HepG2 (cell line): ENCODE results near the gene ATOSB. TPM values are rescaled to one million over a fixed set of nuclear protein-coding genes. Genes with fewer than 3 reads are reported as not detected.

Source experiments
- BCL6 ChIP-seq: IDR thresholded peaks from 2 replicates; pipeline ENCODE4 v1.6.1; 2016; ENCODE audit warnings: missing genetic modification reagents, missing compliant biosample characterization
- FOXK2 ChIP-seq: fragments of 450-650 bp; IDR thresholded peaks from 2 replicates; pipeline ENCODE4 v1.6.1; 2016
- GLMP ChIP-seq: sonication (generic); formaldehyde crosslinking; IDR thresholded peaks from 2 replicates; pipeline ENCODE4 v1.9.0; 2021; ENCODE audit warnings: missing genetic modification reagents, mild to moderate bottlenecking, borderline replicate concordance
- IRF2 ChIP-seq: IDR thresholded peaks from 2 replicates; pipeline ENCODE4 v1.6.1; 2018; ENCODE audit warnings: missing genetic modification reagents, missing compliant biosample characterization
- MAZ ChIP-seq, 2 experiments: sonication (generic) in 1 of 2; formaldehyde crosslinking in 1 of 2; IDR thresholded peaks; 2 replicates each; pipeline versions ENCODE4 v1.5.0 to v1.6.1; 2012 to 2020; ENCODE audit warnings: low read depth in 2 of 2, mild to moderate bottlenecking in 2 of 2, borderline replicate concordance in 1 of 2, improper control_type of control experiment in 1 of 2, low read length in 1 of 2, missing genetic modification reagents in 1 of 2, moderate library complexity in 1 of 2
- MBNL3 ChIP-seq: fragments of 250-450 bp; sonication (Bioruptor Pico); conservative IDR thresholded peaks from 2 replicates; pipeline ENCODE4 v1.8.0; 2022; ENCODE audit warnings: mild to moderate bottlenecking, inconsistent platforms
- NAIF1 ChIP-seq: sonication (generic); formaldehyde crosslinking; IDR thresholded peaks from 2 replicates; pipeline ENCODE4 v1.5.0; 2020; ENCODE audit warnings: mild to moderate bottlenecking, missing genetic modification reagents, borderline replicate concordance
- NCOA5 ChIP-seq: sonication (generic); formaldehyde crosslinking; IDR thresholded peaks from 2 replicates; pipeline ENCODE4 v1.4.0; 2020; ENCODE audit warnings: missing genetic modification reagents
- RXRB ChIP-seq: IDR thresholded peaks from 2 replicates; pipeline ENCODE4 v1.6.1; 2016; ENCODE audit warnings: borderline replicate concordance, missing genetic modification reagents, missing compliant biosample characterization
- SALL1 ChIP-seq: sonication (generic); formaldehyde crosslinking; IDR thresholded peaks from 2 replicates; pipeline ENCODE4 v1.8.0; 2022; ENCODE audit warnings: mild to moderate bottlenecking, missing genetic modification reagents
- SALL2 ChIP-seq: sonication (generic); formaldehyde crosslinking; IDR thresholded peaks from 2 replicates; pipeline ENCODE4 v1.8.1; 2023; ENCODE audit warnings: mild to moderate bottlenecking, missing genetic modification reagents, inconsistent platforms
- TBL1XR1 ChIP-seq: fragments of 150-350 bp; IDR thresholded peaks from 2 replicates; pipeline ENCODE4 v1.6.1; 2014; ENCODE audit warnings: borderline replicate concordance, low read length; ENCODE audit not compliant: partially characterized antibody
- ZNF430 ChIP-seq: sonication (generic); formaldehyde crosslinking; IDR thresholded peaks from 2 replicates; pipeline ENCODE4 v1.9.0; 2021; ENCODE audit warnings: mild to moderate bottlenecking, missing genetic modification reagents
- ZNF709 ChIP-seq: sonication (generic); formaldehyde crosslinking; IDR thresholded peaks from 2 replicates; pipeline ENCODE4 v1.5.0; 2020; ENCODE audit warnings: mild to moderate bottlenecking, missing genetic modification reagents
- ZNF775 ChIP-seq: sonication (generic); formaldehyde crosslinking; IDR thresholded peaks from 2 replicates; pipeline ENCODE4 v1.4.0; 2020; ENCODE audit warnings: missing genetic modification reagents, mild to moderate bottlenecking, moderate library complexity, borderline replicate concordance
- ZZZ3 ChIP-seq: sonication (generic); formaldehyde crosslinking; IDR thresholded peaks from 2 replicates; pipeline ENCODE4 v1.4.0; 2020; ENCODE audit warnings: missing genetic modification reagents, mild to moderate bottlenecking, borderline replicate concordance
- polyA plus RNA-seq, 8 experiments: library from polyadenylated mRNA; depleted of rRNA in 3 of 8; stranded (reverse) in 7 of 8; unstranded in 1 of 8; fragments of >200 nt; fragmentation: Illumina TruSeq in 4 of 8; extraction: Trizol in 4 of 8; gene quantifications; 2 replicates each; pipeline versions ENCODE4 v1.2.1 to v1.2.3, GENCODE V29; 2011 to 2016; ENCODE audit warnings: low read depth in 4 of 8, missing spikeins in 1 of 8, mixed read lengths in 1 of 8; ENCODE audit not compliant: insufficient read depth in 1 of 8
- total RNA-seq, 5 experiments: library from RNA; depleted of rRNA; stranded (reverse); fragments of >200 nt; fragmentation: Illumina TruSeq; extraction: Trizol; gene quantifications; 2 replicates each; pipeline ENCODE4 v1.2.3, GENCODE V29; 2016; ENCODE audit warnings: low read depth in 1 of 5
- TF ChIP-seq, protein P1 (sequence below): sonication (generic); formaldehyde crosslinking; conservative IDR thresholded peaks from 2 replicates; pipeline ENCODE4 v1.8.0; 2022; ENCODE audit warnings: low read depth, missing genetic modification reagents
- TF ChIP-seq, protein P2 (sequence below): sonication (generic); formaldehyde crosslinking; conservative IDR thresholded peaks from 2 replicates; pipeline ENCODE4 v1.4.0; 2020; ENCODE audit warnings: missing genetic modification reagents
- TF ChIP-seq, protein P3 (sequence below): sonication (generic); formaldehyde crosslinking; IDR thresholded peaks from 2 replicates; pipeline ENCODE4 v1.4.0; 2020; ENCODE audit warnings: missing genetic modification reagents
- TF ChIP-seq, protein P4 (sequence below): IDR thresholded peaks from 2 replicates; pipeline ENCODE4 v1.6.1; 2016; ENCODE audit warnings: missing compliant biosample characterization, missing genetic modification reagents, borderline replicate concordance
- TF ChIP-seq, protein P5 (sequence below): sonication (generic); formaldehyde crosslinking; IDR thresholded peaks from 2 replicates; pipeline ENCODE4 v1.4.0; 2020; ENCODE audit warnings: missing genetic modification reagents, low read depth, mild to moderate bottlenecking, borderline replicate concordance

ATOSB gene
- total and polyA plus RNA-seq, 2 of the 13 experiments (the other 11 are each of a cell fraction or from before 2014, with no cell fraction given), result 1.9 to 6.4 TPM

DNA sequence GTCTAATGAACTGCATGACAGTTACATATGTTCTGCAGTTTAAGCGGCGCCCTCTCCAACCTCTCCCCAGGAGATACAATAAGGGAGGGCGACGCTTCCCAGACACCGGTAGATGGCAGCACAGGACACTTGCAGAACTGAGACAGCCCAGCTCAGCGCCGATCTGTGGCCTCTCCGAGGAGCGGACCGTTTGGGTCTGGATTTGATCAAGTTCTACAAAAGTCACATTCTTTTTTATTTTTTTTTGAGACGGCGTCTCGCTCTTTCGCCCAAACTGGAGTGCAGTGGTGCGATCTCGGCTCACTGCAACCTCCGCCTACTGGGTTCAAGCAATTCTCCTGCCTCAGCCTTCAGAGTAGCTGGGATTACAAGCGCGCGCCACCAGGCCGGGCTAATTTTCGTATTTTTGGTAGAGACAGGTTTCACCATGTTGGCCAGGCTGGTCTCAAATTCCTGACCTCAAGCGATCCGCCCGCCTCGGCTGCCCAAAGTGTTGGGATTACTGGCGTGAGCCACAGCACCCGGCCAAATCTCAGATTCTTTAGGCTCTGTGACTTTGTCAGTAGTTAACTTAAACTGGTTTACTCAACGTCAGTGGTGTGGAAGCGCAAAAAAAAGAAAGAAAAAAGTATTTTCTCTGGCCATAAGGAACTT is 1.4 kb upstream of the ATOSB start (continued):
- TF ChIP-seq, protein P1, sequence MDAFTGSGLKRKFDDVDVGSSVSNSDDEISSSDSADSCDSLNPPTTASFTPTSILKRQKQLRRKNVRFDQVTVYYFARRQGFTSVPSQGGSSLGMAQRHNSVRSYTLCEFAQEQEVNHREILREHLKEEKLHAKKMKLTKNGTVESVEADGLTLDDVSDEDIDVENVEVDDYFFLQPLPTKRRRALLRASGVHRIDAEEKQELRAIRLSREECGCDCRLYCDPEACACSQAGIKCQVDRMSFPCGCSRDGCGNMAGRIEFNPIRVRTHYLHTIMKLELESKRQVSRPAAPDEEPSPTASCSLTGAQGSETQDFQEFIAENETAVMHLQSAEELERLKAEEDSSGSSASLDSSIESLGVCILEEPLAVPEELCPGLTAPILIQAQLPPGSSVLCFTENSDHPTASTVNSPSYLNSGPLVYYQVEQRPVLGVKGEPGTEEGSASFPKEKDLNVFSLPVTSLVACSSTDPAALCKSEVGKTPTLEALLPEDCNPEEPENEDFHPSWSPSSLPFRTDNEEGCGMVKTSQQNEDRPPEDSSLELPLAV (CRISPR knock-in tag), result no peak
- TF ChIP-seq ZNF709 (CRISPR knock-in tag), result no peak
- TF ChIP-seq MBNL3 (CRISPR knock-in tag), result no peak
- no peak for TF ChIP-seq SALL2 (CRISPR knock-in tag)
- TF ChIP-seq ZNF430 (CRISPR knock-in tag), result no peak
- TF ChIP-seq, protein P2, sequence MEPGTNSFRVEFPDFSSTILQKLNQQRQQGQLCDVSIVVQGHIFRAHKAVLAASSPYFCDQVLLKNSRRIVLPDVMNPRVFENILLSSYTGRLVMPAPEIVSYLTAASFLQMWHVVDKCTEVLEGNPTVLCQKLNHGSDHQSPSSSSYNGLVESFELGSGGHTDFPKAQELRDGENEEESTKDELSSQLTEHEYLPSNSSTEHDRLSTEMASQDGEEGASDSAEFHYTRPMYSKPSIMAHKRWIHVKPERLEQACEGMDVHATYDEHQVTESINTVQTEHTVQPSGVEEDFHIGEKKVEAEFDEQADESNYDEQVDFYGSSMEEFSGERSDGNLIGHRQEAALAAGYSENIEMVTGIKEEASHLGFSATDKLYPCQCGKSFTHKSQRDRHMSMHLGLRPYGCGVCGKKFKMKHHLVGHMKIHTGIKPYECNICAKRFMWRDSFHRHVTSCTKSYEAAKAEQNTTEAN (CRISPR knock-in tag), result 0 out of 2 replicates have a peak, but pooled peaks have one; percentile 35
- no peak for TF ChIP-seq TBL1XR1
- 0 out of 2 replicates have a peak, but pooled peaks have one; percentile 16 for TF ChIP-seq RXRB
- TF ChIP-seq, protein P3, sequence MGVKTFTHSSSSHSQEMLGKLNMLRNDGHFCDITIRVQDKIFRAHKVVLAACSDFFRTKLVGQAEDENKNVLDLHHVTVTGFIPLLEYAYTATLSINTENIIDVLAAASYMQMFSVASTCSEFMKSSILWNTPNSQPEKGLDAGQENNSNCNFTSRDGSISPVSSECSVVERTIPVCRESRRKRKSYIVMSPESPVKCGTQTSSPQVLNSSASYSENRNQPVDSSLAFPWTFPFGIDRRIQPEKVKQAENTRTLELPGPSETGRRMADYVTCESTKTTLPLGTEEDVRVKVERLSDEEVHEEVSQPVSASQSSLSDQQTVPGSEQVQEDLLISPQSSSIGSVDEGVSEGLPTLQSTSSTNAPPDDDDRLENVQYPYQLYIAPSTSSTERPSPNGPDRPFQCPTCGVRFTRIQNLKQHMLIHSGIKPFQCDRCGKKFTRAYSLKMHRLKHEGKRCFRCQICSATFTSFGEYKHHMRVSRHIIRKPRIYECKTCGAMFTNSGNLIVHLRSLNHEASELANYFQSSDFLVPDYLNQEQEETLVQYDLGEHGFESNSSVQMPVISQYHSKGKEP (CRISPR knock-in tag), result no peak
- no peak for TF ChIP-seq GLMP (CRISPR knock-in tag)
- TF ChIP-seq BCL6 (CRISPR knock-in tag), result no peak
- TF ChIP-seq FOXK2, result no peak
- peak; percentile 63; the same call in 1 of the 2 replicates for TF ChIP-seq IRF2
- TF ChIP-seq MAZ (IDR thresholded peaks at IDR 0.05; ENCODE audit: borderline replicate concordance, low read depth, low read length), result no peak
- TF ChIP-seq MAZ (CRISPR knock-in tag; IDR thresholded peaks at IDR 0.05; ENCODE audit: low read depth), result no peak
- no peak for TF ChIP-seq ZNF775 (CRISPR knock-in tag)
- TF ChIP-seq NAIF1 (CRISPR knock-in tag), result no peak
- TF ChIP-seq, protein P4, sequence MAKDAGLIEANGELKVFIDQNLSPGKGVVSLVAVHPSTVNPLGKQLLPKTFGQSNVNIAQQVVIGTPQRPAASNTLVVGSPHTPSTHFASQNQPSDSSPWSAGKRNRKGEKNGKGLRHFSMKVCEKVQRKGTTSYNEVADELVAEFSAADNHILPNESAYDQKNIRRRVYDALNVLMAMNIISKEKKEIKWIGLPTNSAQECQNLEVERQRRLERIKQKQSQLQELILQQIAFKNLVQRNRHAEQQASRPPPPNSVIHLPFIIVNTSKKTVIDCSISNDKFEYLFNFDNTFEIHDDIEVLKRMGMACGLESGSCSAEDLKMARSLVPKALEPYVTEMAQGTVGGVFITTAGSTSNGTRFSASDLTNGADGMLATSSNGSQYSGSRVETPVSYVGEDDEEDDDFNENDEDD (CRISPR knock-in tag), result peak; percentile 16; the same call in 1 of the 2 replicates
- no peak for TF ChIP-seq ZZZ3 (CRISPR knock-in tag)
- TF ChIP-seq, protein P5, sequence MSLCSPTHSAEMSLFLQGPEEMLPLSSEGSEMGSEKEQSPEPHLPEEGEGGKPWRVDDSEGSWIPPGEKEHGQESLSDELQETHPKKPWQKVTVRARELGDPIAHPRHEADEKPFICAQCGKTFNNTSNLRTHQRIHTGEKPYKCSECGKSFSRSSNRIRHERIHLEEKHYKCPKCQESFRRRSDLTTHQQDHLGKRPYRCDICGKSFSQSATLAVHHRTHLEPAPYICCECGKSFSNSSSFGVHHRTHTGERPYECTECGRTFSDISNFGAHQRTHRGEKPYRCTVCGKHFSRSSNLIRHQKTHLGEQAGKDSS (CRISPR knock-in tag), result 0 out of 2 replicates have a peak, but pooled peaks have one; percentile 23
- peak; percentile 54; the same call in 1 of the 2 replicates for TF ChIP-seq SALL1
- no peak for TF ChIP-seq NCOA5
